Effector CD4-positive, alpha-beta T cell (primary cell): ENCODE measurements around the gene RFX2.
A peak's percentile ranks its signal among the peaks of the same experiment; 100 is the strongest.
"Not testable (repeated sequence)": the region's sequence is repeated elsewhere in the genome, so short reads cannot be mapped to it uniquely, and the experiment has no call there.

Source experiments
- DNase-seq: peaks from one replicate; pipeline ENCODE4 v3.0.0-alpha.2; 2020
- total RNA-seq: gene quantifications from one replicate; lab custom pipeline; 2026; lab: John Stamatoyannopoulos, UW

RFX2 gene
- total RNA-seq: 8.3 reads per million, percentile 28 among the genes with 10 or more reads in this experiment

DNA sequence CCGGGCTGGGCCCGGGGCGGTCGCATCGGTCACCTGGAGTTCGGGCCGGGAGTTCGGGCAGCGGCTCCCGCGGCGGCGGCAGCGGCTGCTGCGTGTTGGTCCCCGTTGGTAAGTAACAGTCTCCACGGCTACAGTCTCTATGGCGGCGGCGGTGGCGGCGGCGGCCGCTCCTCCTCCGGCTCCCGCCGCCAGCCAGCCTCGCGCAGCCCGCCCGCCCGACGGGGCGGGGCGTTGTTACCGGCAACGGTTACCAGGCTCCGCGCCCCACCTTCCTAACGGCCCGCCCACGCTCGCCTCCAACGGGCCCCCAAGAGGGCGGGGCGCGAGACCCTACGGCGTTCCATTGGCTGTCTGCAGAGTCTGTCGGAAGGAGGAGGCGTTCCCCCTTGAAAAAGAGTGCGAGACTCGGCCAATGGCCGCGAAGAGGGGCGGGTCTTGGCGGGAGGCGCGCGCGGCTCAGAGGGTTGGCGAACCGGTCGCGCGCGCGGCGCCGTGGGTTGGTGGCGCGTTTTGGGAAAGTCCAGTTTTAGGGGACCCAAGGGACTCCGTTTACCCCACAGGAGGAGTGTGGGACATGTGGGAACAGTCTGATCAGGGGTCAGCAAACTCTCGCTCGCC is at the start of gene RFX2:
RFX2 (minus strand) TSS at position 141 of the 618 bp plus-strand sequence. CDS start 63,004 bp downstream, outside the sequence.
- peak; percentile 98 for DNase-seq

DNA sequence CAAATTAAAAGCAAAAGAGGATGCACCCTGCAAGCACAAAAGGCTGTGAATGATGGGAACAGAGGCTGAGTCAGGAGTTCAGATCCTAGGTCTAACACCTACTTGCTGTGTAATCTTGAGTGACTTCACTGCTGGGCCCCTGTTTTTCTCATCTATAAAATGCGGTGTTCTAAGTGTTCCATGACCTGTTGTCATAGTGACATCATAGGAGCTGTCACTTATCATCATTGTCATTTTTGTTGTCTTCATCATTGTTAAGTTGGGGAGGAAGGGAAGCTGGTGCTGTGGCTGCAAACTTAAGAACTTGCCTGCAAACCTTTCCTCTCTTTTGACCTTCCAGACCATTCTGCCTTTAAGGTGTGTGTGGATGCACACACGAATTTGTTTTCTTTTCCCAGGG is 45.7 kb upstream of the RFX2 start:
- no peak for DNase-seq

DNA sequence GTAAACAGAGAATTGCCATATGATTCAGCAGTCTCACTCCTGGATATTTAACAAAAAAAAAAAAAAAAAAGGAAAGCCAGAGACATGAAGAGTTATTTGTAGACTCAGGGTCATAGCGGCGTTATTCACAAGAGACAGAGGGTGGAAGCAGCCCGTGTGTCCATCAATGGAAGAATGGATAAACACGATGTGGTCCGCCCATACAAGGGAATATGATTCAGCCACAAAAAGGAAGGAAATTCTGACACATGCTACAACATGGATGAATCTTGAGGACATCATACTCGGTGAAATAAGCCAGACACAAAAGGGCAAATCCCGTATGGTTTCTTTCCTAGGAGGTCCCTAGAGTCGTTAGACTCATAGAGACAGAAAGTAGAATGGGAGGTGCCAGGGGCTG is 40.0 kb upstream of the RFX2 start:
- no peak for DNase-seq

DNA sequence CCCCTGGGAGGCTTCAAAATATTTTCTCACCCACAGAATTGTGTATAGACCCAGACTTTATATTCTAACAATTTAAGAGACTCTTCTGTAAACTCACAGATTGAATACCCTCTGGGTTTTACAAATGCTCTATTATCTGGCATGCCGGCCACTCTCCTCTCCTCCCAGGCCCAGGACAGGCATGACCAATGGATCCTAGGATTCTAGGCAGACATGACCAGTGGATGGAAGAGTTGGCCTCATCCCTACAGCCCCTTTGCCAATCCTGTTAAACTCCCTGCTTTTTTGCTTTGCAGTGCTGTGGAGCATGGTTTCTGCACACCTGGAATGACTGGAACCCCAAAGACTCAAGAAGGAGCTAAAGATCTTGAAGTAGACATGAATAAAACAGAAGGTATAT is 30.9 kb upstream of the RFX2 start:
- no peak for DNase-seq

DNA sequence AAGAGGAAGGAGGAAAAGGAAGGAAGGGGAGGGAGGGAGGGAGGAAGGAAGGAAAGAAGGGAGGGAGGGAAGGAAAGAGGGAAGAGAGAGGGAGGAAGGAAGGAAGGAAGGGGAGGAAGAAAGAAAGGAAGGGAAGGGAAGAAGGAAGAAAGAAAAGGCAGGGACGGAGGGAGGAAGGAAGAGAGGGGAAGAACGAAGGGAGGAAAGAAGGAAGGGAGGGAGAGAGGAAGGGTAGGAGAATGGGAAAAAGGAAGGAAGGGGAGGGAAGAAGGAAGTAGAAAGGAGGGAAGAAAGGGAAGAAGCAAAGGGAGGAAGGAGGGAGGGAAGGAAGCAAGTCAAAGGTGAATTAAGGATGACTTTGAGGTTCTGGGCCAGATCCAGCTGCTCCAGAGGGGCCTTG is 28.2 kb upstream of the RFX2 start:
- DNase-seq: no peak

DNA sequence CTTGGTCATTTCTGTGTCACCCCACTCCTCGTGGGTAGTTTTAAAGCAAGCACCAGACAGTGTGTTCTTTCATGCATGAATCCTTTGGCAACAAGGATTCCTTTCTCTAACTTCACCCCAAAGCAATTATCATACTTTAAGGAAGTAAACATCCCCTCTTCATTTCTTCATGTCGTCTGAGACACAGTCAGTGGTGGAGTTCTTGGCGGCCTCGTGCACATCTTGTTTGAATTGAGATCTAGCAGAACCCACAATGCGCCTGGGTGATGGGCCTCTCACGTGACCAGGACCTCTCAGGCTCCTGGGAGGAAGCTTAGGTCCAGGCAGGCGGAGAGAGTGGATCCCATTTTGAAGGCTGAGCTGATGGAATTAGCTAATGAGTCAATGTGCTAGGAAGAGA is 27.8 kb upstream of the RFX2 start:
- no peak for DNase-seq

DNA sequence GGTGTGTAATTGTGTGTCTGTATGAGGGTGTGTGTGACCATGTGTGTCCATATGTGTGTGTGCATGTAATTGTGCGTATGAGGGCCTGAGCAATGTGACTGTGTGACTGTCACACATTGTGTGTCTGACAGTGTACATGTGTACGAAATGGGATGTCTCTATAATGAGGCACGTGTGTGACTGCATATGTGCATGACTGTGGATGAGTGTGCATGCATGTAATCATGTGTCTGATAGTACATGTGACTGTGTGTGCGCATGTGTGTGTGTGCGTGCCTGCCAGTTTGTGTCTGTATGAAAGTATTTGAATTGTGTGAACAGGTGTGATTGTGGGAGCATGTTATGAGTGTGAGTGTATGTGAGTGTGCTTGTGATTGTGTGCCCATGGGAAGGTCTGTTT is 22.9 kb upstream of the RFX2 start:
- no peak for DNase-seq

DNA sequence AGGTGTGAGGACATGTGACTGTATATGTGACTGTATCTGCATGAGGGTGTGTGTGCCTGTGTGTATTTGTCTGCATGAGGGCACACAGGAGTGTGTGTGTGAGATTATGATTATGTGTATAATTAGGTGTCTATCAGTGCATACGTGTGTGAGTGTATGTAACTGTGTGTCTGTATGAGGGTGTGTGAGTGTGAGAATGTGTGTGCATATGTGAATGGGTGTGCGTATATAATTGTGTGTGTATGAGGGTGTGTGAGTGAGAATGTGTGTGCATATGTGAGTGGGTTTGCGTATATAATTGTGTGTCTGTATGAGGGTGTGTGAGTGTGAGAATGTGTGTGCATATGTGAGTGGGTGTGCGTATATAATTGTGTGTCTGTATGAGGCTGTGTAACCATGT is 22.2 kb upstream of the RFX2 start:
- no peak for DNase-seq

DNA sequence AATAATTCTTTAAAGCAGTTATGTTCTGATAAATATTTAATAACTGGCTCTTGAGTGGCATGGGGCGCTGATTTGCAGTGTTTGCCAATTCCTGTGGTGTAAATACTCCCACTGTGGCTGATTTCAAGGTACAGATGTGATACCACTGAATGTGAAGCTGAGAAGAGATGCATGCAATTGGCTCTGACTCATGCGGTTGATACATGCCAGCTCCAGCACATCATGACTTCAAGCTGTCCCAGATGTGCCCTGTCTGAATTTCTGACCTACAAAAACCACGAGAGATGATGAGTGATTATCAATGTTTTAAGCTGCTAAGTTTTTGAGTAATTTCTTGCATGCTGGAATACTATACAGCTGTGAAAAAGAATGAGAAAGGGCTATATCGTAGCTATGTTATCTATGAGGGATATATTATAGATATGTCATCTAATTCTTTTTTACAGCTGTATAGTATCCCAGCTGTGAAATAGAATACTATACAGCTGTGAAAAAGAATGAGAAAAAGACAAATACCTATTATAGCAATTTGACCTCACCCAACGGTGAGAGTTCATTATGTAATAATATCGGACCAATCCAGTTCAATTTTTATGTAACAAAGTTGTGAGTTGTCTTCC is 17.5 kb upstream of the RFX2 start:
- DNase-seq: no peak

DNA sequence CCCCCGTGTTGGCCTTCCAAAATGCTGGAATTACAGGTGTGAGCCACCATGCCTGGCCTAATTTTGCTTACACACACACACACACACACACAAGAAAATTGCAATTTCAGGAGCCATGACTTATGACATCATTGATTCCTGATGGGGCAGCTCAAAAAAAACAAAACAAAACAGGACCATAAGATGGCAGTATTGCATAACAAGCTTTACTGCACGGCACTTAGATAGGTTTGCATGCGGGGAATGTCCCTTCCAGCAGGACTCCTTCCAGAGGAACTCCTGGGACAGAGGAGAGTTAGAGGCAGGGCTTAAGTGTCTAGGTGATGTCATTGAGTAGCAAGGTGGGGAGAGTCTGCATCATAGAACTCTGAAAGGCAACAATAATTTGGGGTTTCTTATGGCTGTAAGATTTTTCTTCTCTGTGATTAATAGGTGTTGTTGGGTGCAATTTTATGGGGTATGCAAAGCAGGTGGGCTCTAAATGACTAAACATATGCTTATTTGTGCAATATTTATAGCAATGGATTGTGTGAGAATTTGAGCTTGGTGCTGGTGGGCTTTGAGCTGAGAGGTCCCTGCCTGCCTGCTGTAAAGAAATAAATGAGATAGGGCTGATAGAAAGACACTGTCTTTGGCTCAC is 16.2 kb upstream of the RFX2 start:
- DNase-seq: no peak

DNA sequence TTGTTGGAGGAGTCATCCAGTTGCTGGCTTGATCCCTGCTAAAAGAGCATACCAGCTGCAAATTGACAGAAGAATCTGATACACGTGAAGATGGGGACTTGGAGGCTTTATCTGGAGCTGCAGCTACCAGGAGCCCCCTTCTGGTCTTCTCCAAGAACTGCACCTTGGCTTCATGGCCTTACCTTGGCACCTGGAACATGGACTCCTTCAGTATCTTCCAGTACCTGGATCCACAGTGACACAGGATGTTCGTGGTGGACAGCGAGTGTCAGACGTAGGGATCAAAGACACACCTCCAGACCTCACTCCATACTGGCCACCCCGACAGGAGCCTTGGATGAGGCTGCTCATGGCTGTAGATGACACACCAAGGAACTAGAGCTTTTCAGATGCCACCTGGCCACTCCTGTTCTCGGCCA is 15.3 kb upstream of the RFX2 start:
- peak; percentile 57 for DNase-seq

DNA sequence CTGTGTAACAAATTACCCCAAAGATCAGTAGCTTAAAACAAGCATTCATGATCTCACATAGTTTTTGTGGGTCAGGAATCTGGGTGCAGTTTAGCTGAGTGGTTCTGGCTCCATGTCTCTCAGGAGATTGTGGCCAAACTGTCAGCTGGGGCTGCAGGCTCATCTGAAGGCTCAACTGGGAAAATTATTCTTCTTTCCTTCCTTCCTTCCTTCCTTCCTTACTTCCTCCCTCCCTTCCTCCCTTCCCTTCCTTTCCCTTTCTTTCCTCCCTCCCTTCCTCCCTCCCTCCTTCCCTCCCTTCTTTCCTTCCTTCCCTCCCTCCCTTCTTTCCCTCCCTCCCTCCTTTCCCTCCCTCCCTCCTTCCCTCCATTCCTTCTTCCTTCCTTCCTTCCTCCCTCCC is 8.7 kb upstream of the RFX2 start:
- no peak for DNase-seq

DNA sequence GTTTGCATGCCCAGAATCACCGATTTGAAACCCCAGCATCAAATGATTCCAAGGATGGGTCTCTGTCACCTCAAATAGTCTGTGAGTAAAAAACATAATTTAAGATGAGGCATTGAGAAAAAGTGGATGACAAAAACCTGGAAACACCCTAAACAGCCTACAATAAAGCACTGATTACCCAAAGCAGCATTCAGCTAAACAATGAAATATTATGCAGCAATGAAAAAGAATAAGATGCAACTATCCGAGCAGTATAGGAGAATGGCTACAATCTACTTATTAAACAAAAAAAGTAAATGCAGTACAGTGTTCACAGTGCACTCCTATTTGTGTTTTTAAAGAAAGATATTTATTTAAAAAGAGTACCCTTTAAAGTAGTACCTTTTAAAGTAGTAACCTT is 7.7 kb upstream of the RFX2 start:
- DNase-seq: no peak

DNA sequence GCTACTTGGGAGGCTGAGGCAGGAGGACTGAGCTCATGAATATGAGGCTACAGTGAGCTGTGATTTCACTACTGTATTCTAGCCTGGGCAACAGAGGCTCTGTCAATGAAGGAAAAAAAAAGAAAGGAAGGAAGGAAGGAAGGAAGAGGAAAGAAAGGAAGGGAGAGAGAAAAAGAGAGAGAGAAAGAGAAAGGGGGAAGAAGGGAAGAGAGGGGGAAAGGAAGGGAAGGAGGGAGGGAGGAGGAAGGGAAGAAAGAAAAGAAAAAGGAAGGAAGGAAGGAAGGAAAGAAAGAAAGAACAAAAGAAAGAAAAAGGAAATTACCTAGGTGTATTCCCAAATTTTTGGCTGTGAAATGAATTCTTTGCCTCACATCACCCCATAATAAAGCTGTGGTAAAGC is 7.2 kb upstream of the RFX2 start:
- no peak for DNase-seq

DNA sequence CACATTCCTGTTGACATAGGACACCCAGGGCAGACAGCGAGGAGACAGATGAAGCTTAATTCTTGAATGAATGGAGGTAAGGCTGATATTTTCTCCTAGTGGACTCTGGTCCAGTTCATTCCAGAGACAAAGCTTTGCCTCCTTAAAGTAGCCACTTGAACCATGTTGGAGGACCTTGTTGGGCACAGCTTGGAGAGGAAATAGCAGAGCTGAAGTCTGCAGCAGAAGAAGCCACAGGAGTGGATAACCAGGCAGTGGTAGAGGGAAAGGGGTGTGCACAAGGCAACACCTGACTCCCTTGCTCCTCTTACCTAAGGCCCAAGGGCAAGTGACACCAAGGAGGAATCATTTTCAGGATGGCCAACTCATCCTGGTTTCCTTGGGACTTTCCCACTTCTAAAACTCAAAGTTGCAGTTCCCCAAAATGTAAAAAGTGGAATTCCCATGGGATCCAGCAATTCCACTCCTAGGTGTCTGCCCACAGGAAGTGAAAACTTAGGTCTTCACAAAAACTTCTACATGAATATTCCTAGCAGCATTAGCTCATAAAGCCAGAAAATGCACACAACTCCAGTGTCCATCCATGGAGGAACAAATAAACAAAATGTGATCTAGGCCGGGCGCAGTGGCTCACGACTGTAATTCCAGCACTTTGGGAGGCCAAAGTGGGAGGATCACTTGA is 6.6 kb upstream of the RFX2 start:
- no peak for DNase-seq

DNA sequence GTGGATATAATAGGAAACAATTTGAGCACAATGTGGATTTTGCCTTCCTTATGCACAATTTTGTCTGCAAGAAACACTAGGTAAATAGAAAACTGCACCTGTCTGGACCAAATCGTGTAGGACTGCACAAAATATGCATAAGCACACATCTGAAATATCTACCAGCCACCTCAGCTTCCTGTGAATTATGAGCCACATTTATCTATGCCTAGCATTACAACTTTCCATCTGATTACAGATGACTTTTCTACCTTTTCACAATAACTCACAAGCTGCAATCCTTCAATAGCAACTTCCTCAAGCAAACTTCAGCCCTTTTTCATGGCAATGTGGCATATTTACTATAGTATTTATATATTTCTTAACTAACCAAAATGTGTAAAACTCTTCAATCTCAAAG is 5.7 kb upstream of the RFX2 start:
- no peak for DNase-seq

DNA sequence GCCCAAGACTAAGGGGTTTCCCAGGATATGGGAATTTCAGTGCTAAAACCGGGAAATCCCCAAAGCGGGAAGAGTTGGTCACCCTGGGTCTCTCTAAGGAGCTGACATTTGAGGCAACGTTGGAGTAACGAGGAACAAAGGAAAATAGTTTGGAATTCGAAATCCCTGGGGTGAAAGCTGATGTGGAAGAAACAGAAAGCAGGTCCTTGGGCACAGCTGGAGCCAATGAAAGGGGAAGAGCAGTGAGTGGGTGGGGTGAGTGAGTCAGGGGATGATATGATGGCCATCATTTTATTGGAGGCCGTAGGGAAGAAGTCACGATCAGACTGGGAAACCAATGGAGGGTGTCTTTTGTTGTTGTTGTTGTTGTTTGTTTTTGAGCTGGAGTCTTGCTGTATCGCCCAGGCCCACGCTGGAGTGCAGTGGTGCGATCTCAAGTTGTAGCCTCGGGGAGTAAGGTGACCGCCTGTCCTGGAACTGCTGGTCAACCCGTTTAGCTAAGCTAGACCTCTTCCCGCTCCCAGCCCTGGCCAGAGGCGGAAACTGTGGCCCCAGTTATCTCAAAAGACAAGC is 3.4 kb upstream of the RFX2 start:
- no peak for DNase-seq

DNA sequence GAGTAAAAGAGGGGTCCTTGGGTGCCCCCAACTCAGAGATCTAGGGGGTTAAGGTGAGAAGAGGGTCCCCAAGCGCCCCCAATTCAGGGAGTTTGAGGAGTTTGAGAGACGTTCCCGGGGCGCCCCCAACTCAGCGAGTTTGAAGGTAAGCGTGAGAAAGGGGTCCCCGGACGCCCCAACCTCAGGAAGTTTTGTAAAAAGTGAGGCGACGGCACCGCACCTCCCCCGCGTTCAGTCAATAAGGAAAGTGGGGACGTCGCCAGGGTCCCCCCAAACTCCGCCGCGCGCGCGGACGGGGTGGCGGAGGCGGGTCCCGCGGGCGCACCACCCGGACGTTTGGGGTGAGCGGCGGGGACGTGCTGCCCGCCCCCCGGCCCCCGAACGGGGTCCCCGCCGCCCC is 353 bp downstream of the RFX2 start:
- no peak for DNase-seq

DNA sequence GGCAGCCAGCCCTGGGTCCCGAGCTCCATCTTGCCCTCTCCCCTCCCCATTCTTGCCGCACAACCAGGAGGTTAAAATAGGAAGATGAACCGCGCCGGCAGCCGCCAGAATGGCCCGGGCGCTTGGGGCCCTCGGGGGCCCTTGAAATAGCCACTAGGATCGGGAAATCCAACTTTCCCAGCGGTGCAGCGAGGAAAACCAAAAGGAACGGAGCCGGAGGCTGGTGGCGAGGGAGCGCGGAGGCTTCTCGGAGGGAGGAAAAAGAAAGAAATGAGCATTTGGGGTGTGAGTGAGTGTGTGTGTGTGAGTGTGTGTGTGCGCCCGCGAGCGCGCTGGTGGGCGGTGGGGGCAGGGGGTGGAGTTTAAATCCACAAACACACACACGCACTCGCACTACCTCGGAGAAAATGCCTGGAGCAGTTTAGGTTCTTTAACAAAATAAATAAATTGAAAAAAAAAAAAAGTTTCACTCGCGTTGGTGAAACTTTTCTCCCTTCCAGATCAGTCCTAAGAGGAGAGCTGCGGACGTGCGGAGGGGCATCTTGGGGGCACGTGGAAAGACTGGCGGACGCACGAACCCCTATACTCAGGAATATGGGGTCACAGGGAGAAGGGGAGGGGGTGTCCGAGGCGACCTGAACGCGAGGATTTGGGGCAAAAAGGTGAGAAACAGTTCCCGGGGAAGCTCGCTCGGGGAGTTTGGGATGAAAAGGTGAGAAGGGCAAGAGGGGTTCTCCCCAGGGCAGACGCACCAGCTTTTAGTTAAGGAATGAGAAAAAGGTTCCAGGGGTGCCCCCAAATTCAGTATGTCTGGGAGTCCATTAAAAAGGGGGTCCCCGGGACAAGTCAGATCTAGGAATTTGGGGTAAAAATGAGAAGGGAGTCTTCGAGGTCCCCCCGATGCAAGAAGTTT is 1.3 kb downstream of the RFX2 start:
- DNase-seq: peak; percentile 42

DNA sequence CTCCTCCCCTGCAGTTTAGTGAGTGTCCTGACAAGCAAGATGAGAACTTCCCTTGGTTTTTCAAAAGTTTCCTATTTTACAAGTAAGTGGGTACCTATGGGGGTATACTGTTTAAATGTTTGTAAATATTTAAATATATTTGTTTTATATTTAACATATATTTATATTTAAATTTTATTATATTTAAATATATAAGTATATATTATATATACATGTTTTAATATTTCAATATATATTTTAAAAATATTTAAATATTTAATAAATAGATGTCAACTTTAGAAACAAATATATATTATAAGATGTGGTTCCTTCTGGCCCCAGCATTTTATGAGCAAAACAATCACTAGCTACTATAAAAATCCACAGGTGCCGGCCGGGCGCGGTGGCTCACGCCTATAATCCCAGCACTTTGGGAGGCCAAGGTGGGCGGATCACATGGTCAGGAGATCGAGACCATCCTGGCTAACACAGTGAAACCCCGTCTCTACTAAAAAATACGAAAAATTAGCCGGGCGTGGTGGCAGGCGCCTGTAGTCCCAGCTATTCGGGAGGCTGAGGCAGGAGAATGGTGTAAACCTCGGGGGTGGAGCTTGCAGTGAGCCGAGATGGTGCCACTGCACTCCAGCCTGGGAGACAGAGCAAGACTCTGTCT is 3.5 kb downstream of the RFX2 start:
- not testable (repeated sequence) for DNase-seq

DNA sequence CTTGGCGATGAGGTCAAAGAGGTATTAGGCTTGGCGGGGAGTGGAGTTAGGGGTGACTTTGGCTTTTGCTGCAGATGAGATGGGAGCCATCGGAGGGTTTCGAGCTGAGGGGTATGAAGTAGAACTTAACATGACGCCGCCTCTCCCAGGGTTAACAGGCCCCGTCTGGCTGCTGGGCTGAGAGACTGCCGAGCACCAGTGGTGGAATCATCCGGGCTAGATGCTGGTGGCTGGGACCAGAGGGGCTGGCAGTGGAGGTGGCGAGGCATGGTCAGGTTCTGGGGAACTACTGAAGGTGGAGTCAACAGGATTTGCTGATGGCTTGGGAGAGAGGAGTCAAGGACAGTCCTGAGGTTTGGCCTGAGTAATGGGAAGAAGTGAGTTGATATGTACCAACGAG is 4.9 kb downstream of the RFX2 start:
- no peak for DNase-seq

DNA sequence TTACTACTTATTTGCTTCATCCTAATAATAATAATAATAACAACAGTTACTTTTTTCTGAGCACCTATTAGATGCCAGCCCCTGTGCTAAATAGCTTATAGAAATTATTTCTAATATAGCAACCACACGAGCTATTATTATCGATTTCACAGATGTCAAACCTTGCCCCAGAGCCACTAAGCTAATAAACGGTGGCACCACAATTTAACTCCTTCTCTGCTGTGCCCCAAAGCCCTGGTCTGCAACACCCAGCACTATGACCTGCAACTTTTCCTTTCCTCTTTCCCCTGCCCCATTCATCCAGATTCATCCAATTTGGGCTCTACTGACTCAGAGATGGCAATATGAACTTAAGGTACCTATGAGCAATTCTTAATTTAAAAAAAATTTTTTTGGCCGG is 6.4 kb downstream of the RFX2 start:
- DNase-seq: no peak
